Cardiac atrium fibroblast (primary cell): ENCODE measurements around the gene OR56B4. TPM values are rescaled to one million over a fixed set of nuclear protein-coding genes. Genes with fewer than 3 reads are reported as not detected.

Experiments
- total RNA-seq: library from RNA; depleted of rRNA; stranded (reverse); fragments of >200 nt; gene quantifications from 2 replicates; pipeline ENCODE4 v1.2.3, GENCODE V29; 2015

Gene OR56B4
- total RNA-seq = not detected in 2 replicates

GRCh38 chr11:6107384-6107783 is at the start of gene OR56B4:
Gene OR56B4, plus strand, starts transcription at chr11:6107684. Its CDS starts 95 bp downstream, at chr11:6107779.

Other genes starting within 250 kb of the OR56B4 start
- gene OR52E8, start 250.0 kb upstream of the OR56B4 start, total RNA-seq = not detected in 2 replicates
- not detected in 2 replicates for gene OR52E4, start 227.1 kb upstream of the OR56B4 start, total RNA-seq
- gene OR52E5, start 214.5 kb upstream of the OR56B4 start, total RNA-seq = not detected in 2 replicates
- not detected in 2 replicates for gene OR56A3, start 165.4 kb upstream of the OR56B4 start, total RNA-seq
- not detected in 2 replicates for gene OR56A5, start 139.2 kb upstream of the OR56B4 start, total RNA-seq
- gene OR52L1, start 120.7 kb upstream of the OR56B4 start, total RNA-seq = not detected in 2 replicates
- gene OR56A4, start 100.7 kb upstream of the OR56B4 start, total RNA-seq = not detected in 2 replicates
- gene OR56A1, start 76.9 kb upstream of the OR56B4 start, total RNA-seq = not detected in 2 replicates
- not detected in 2 replicates for gene OR52B2, start 62.6 kb downstream of the OR56B4 start, total RNA-seq
- gene OR52W1, start 91.5 kb downstream of the OR56B4 start, total RNA-seq = not detected in 2 replicates
- gene C11orf42, start 97.9 kb downstream of the OR56B4 start, total RNA-seq = not detected in 2 replicates
- 8.1 and 14.3 TPM in 2 replicates for gene FHIP1B, start 127.0 kb downstream of the OR56B4 start, total RNA-seq
- not detected in 2 replicates for gene CNGA4, start 131.4 kb downstream of the OR56B4 start, total RNA-seq
- not detected in 2 replicates for gene CCKBR, start 152.2 kb downstream of the OR56B4 start, total RNA-seq
- gene CAVIN3, start 212.8 kb downstream of the OR56B4 start, total RNA-seq = 318 and 495 TPM in 2 replicates